PC-9 (cell line): ENCODE data around the gene ERC1.

Source experiments
- CTCF ChIP-seq: fragments of 200-600 bp; sonication (generic); conservative IDR thresholded peaks from 2 replicates; pipeline ENCODE4 v1.6.1; 2017; ENCODE audit warnings: mixed run types, antibody characterized with exemption, mild to moderate bottlenecking, moderate library complexity
- EZH2 ChIP-seq: fragments of 200-600 bp; sonication (generic); IDR thresholded peaks from 2 replicates; pipeline ENCODE4 v1.8.0; 2017; ENCODE audit warnings: antibody characterized with exemption, low read depth

- TF ChIP-seq CTCF (no peak), EZH2 (no peak)
These were observed 431.7 kb downstream of the ERC1 start for GRCh38 chr12:1422604-1423315.
